ENCODE data around the gene DIDO1.

Gene DIDO1

GRCh38 chr20:62966212-62967148 lies 40.2 kb upstream of the DIDO1 start:
- DNase-seq (ENCODE audit: extremely low read depth, low read depth): no peak
- no peak for TF ChIP-seq CTCF (IDR thresholded peaks at IDR 0.05; ENCODE audit: low read depth, low read length)

DNA sequence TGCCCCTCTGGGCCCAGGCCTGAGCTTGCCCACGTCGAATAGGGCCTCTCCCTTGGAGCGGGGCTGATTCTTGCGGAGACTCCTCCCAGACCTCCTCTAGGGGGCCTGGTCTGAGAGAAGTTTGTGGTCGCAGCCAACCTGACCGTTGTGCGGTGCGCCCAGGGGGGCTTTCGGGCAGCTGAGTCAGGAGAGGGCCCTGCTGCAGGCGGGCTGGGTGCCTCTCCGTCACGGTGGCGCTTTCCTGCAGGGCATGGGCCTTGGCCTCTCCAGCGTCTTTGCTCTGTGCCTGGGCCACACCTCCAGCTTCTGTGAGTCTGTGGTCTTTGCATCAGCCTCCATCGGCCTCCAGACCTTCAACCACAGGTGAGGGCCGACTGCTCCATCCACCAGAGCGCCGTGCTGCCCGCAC lies 39.1 kb upstream of the DIDO1 start:
- DNase-seq (ENCODE audit: extremely low read depth, low read depth): no peak
- TF ChIP-seq CTCF (IDR thresholded peaks at IDR 0.05; ENCODE audit: low read depth, low read length): no peak

GRCh38 chr20:62964700-62965099 lies 38.4 kb upstream of the DIDO1 start:
- no peak for DNase-seq (ENCODE audit: extremely low read depth, low read depth)
- TF ChIP-seq CTCF (IDR thresholded peaks at IDR 0.05; ENCODE audit: low read depth, low read length): no peak

- DNase-seq (ENCODE audit: extremely low read depth, low read depth): no peak
- no peak for TF ChIP-seq CTCF (IDR thresholded peaks at IDR 0.05; ENCODE audit: low read depth, low read length)
Measured at GRCh38 chr20:62963614-62964397, 37.5 kb upstream of the DIDO1 start.

- no peak for TF ChIP-seq CTCF (IDR thresholded peaks at IDR 0.05; ENCODE audit: low read depth, low read length)
- no peak for DNase-seq (ENCODE audit: extremely low read depth, low read depth)
Measured at GRCh38 chr20:62962891-62963613, 36.7 kb upstream of the DIDO1 start.

GRCh38 chr20:62962221-62962879 lies 36.0 kb upstream of the DIDO1 start:
- DNase-seq (ENCODE audit: extremely low read depth, low read depth): no peak
- no peak for TF ChIP-seq CTCF (IDR thresholded peaks at IDR 0.05; ENCODE audit: low read depth, low read length)
